HL-60/S4 treated with retinoic acid at 250 ng/mL for 4 days and 3 days (cell line): Measurements from ENCODE around the gene PPP1R14B.

ENCODE experiments used
- in situ Hi-C: fragments of 300-500 bp; cut with MboI; formaldehyde crosslinking; loops from 2 replicates; pipeline ENCODE4 v1.7.0; 2022; ENCODE audit warnings: low sequenced_read_pairs

Gene PPP1R14B

GRCh38 chr11:64261556-64262080, 14.9 kb upstream of the PPP1R14B start:
- in situ Hi-C loops = no loop called here

- in situ Hi-C loops = no loop called here
These were observed 13.5 kb upstream of the PPP1R14B start for GRCh38 chr11:64260147-64260708.

- in situ Hi-C loops = no loop called here
These were observed 12.9 kb upstream of the PPP1R14B start for GRCh38 chr11:64259533-64260067.

GRCh38 chr11:64258946-64259532, 12.3 kb upstream of the PPP1R14B start:
- in situ Hi-C loops = no loop called here

GRCh38 chr11:64258356-64258755, 11.6 kb upstream of the PPP1R14B start:
- in situ Hi-C loops = no loop called here

GRCh38 chr11:64256300-64256699, 9.6 kb upstream of the PPP1R14B start:
- in situ Hi-C loops = no loop called here

- in situ Hi-C loops = no loop called here
These were observed 8.7 kb upstream of the PPP1R14B start for GRCh38 chr11:64255135-64256128.

GRCh38 chr11:64254326-64254725, 7.6 kb upstream of the PPP1R14B start:
- in situ Hi-C loops = no loop called here

- in situ Hi-C loops = no loop called here
These were observed 6.7 kb upstream of the PPP1R14B start for GRCh38 chr11:64253481-64253880.

- in situ Hi-C loops = no loop called here
These were observed 6.3 kb upstream of the PPP1R14B start for GRCh38 chr11:64253043-64253442.

GRCh38 chr11:64252003-64252872, 5.5 kb upstream of the PPP1R14B start:
- in situ Hi-C loops = no loop called here

DNA sequence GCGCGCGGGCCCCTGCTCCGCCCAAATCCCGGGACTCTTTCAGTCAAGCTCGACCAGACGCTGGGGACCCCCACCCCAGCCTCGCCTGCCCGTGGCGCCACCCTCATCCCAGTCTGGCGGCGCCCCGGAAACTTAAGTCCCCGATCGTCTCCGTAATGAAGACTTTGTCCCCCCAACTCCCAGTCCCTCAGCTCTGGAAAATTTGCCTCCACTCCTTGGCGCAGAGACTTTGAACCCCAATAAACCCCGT, 4.9 kb upstream of the PPP1R14B start:
- in situ Hi-C loops = no loop called here

- in situ Hi-C loops = no loop called here
These were observed 4.4 kb upstream of the PPP1R14B start, which contains the start of gene PLCB3 for GRCh38 chr11:64251016-64251752. TSS of gene PLCB3 (plus strand) at chr11:64251530. CDS start at chr11:64251650, 120 bp downstream.

GRCh38 chr11:64250415-64251015, 3.8 kb upstream of the PPP1R14B start:
- in situ Hi-C loops = no loop called here

DNA sequence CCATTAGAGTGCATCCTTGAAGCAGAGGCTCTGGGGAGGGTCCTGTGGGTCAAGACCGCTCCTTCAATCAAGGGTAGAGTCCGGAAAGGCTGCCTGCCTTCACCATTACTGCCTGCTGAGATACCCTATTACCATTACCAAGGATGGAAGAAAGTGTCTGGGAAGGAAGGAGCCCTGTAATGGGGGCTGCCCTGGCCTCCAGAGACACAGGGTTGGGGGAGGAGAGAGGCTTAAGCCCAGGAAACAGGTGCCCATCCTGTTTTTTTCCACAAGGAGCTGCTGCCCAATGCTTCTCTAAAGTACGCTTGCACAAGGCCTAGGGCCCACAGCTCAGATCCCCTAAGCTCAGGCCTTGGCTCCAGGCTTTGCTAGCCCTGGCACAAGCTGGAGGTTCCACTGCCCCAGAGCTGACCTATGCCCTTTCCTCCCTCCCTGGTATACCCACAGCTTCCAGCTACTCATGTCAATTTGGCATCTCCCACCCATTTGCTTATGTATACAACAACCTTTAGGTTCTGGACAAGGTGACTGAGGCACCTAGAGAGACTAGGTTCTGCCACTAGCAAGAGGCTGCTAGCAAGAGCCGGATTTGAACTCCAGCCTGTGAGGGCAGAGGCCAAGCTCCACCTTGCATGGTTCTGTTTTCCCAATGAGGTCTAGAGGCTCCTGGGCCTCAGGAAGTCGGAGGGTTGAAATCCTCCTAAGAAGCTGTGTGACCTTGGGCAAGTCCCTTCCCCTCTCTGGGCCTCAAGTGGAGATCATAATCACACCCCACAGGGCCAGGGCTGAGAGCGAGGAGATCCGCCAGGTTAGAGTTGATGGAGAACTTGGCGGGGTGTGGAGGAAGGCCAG, 3.0 kb upstream of the PPP1R14B start:
- in situ Hi-C loops = no loop called here

GRCh38 chr11:64249038-64249437, 2.3 kb upstream of the PPP1R14B start:
- in situ Hi-C loops = no loop called here

- in situ Hi-C loops = no loop called here
These were observed 1.8 kb upstream of the PPP1R14B start for GRCh38 chr11:64248578-64248977.

GRCh38 chr11:64247729-64248531, 1.2 kb upstream of the PPP1R14B start:
- in situ Hi-C loops = no loop called here
